DOHH2 (cell line): ENCODE results near the gene ARHGAP19.

ENCODE experiments used
- EZH2phosphoT487 ChIP-seq: fragments of 200-600 bp; sonication (generic); IDR thresholded peaks from 2 replicates; pipeline ENCODE4 v1.6.1; 2017; ENCODE audit warnings: borderline replicate concordance, mild to moderate bottlenecking, antibody characterized with exemption, low read length, moderate library complexity, mixed read lengths
- TF ChIP-seq, protein P1 (sequence below): fragments of 200-600 bp; sonication (generic); IDR thresholded peaks from one replicate; pipeline ENCODE4 v1.5.1; 2014; ENCODE audit warnings: antibody characterized with exemption, mild to moderate bottlenecking, low read depth, low read length; ENCODE audit not compliant: poor library complexity, severe bottlenecking

- TF ChIP-seq, protein P1, sequence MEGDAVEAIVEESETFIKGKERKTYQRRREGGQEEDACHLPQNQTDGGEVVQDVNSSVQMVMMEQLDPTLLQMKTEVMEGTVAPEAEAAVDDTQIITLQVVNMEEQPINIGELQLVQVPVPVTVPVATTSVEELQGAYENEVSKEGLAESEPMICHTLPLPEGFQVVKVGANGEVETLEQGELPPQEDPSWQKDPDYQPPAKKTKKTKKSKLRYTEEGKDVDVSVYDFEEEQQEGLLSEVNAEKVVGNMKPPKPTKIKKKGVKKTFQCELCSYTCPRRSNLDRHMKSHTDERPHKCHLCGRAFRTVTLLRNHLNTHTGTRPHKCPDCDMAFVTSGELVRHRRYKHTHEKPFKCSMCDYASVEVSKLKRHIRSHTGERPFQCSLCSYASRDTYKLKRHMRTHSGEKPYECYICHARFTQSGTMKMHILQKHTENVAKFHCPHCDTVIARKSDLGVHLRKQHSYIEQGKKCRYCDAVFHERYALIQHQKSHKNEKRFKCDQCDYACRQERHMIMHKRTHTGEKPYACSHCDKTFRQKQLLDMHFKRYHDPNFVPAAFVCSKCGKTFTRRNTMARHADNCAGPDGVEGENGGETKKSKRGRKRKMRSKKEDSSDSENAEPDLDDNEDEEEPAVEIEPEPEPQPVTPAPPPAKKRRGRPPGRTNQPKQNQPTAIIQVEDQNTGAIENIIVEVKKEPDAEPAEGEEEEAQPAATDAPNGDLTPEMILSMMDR, result no peak
- no peak for TF ChIP-seq EZH2phosphoT487
Observed at GRCh38 chr10:97325754-97326153, 33.3 kb upstream of the ARHGAP19 start.
